ENCODE measurements around the gene CEP43. TPM values are rescaled to one million over a fixed set of nuclear protein-coding genes. Genes with fewer than 3 reads are reported as not detected.

The CEP43 gene
- polyA plus RNA-seq, 1 donor from 2014 or later = 78.2 TPM

DNA sequence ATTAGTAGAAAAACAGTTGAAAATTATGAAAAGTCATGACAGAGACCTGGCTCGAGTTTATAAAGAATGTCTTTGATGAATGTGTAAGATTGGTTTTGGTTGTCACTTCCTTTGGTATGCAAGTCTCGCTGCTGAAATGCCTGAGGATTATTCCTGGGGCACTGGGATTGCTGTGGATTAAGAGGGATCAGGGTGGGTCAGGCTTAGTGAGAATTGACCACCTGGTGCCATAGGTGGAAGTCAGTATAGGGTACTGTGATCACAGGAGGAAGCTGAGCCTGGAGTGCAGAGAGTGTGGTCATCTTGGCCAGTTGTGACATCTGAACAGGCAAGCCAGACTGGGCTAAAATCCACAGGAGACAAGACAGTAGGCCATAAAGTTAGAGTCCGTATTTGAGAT lies 34.9 kb downstream of the CEP43 start:
- no peaks in the 10 kb centered on the region for H3K9me2 ChIP-seq (ENCODE audit: insufficient read depth, low read length)
- H3K79me2 ChIP-seq (replicated peaks; ENCODE audit: insufficient read depth, low read length) = no peaks in the 10 kb centered on the region
- TF ChIP-seq, protein P1, sequence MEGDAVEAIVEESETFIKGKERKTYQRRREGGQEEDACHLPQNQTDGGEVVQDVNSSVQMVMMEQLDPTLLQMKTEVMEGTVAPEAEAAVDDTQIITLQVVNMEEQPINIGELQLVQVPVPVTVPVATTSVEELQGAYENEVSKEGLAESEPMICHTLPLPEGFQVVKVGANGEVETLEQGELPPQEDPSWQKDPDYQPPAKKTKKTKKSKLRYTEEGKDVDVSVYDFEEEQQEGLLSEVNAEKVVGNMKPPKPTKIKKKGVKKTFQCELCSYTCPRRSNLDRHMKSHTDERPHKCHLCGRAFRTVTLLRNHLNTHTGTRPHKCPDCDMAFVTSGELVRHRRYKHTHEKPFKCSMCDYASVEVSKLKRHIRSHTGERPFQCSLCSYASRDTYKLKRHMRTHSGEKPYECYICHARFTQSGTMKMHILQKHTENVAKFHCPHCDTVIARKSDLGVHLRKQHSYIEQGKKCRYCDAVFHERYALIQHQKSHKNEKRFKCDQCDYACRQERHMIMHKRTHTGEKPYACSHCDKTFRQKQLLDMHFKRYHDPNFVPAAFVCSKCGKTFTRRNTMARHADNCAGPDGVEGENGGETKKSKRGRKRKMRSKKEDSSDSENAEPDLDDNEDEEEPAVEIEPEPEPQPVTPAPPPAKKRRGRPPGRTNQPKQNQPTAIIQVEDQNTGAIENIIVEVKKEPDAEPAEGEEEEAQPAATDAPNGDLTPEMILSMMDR (IDR thresholded peaks at IDR 0.05; ENCODE audit: poor library complexity, severe bottlenecking) = no peak
- TF ChIP-seq POLR2AphosphoS5 (IDR thresholded peaks at IDR 0.05) = no peak
- TF ChIP-seq MXI1 (conservative IDR thresholded peaks at IDR 0.05; ENCODE audit: poor library complexity, severe bottlenecking) = no peak
- TF ChIP-seq SMC3 (conservative IDR thresholded peaks at IDR 0.05; ENCODE audit: poor library complexity) = no peak
- TF ChIP-seq EZH2 (IDR thresholded peaks at IDR 0.05; ENCODE audit: borderline replicate concordance, insufficient read depth, low read length, poor library complexity, severe bottlenecking) = no peak
- no peak for TF ChIP-seq EP300 (conservative IDR thresholded peaks at IDR 0.05; ENCODE audit: poor library complexity, severe bottlenecking)
- no peak for TF ChIP-seq RAD21 (conservative IDR thresholded peaks at IDR 0.05)
- no peak for TF ChIP-seq TAF1 (IDR thresholded peaks at IDR 0.05; ENCODE audit: low read depth)
- TF ChIP-seq, protein P2, sequence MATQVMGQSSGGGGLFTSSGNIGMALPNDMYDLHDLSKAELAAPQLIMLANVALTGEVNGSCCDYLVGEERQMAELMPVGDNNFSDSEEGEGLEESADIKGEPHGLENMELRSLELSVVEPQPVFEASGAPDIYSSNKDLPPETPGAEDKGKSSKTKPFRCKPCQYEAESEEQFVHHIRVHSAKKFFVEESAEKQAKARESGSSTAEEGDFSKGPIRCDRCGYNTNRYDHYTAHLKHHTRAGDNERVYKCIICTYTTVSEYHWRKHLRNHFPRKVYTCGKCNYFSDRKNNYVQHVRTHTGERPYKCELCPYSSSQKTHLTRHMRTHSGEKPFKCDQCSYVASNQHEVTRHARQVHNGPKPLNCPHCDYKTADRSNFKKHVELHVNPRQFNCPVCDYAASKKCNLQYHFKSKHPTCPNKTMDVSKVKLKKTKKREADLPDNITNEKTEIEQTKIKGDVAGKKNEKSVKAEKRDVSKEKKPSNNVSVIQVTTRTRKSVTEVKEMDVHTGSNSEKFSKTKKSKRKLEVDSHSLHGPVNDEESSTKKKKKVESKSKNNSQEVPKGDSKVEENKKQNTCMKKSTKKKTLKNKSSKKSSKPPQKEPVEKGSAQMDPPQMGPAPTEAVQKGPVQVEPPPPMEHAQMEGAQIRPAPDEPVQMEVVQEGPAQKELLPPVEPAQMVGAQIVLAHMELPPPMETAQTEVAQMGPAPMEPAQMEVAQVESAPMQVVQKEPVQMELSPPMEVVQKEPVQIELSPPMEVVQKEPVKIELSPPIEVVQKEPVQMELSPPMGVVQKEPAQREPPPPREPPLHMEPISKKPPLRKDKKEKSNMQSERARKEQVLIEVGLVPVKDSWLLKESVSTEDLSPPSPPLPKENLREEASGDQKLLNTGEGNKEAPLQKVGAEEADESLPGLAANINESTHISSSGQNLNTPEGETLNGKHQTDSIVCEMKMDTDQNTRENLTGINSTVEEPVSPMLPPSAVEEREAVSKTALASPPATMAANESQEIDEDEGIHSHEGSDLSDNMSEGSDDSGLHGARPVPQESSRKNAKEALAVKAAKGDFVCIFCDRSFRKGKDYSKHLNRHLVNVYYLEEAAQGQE (IDR thresholded peaks at IDR 0.05; ENCODE audit: borderline replicate concordance) = no peak
- H3K9ac ChIP-seq (ENCODE audit: low read length) = no peak overlapping the region
- no peak overlapping the region for H2AFZ ChIP-seq (ENCODE audit: low read depth, low read length)
- no peak overlapping the region for H3K27ac ChIP-seq (ENCODE audit: low read length)
- H3K9me3 ChIP-seq (ENCODE audit: low read length) = no peaks in the 10 kb centered on the region
- H3K27me3 ChIP-seq (ENCODE audit: insufficient read depth, low read depth, low read length) = no peaks in the 10 kb centered on the region
- no peak overlapping the region for H3K4me3 ChIP-seq (ENCODE audit: low read length)
- H3K4me2 ChIP-seq (ENCODE audit: low read length) = no peak overlapping the region
- H3F3A ChIP-seq (ENCODE audit: insufficient read depth, low read length, poor library complexity, severe bottlenecking) = no peaks in the 10 kb centered on the region
- H4K20me1 ChIP-seq (ENCODE audit: insufficient read depth) = no peaks in the 10 kb centered on the region
- H3K36me3 ChIP-seq (ENCODE audit: insufficient read depth, low read length) = peaks cover 26% of the 10 kb centered on the region

DNA sequence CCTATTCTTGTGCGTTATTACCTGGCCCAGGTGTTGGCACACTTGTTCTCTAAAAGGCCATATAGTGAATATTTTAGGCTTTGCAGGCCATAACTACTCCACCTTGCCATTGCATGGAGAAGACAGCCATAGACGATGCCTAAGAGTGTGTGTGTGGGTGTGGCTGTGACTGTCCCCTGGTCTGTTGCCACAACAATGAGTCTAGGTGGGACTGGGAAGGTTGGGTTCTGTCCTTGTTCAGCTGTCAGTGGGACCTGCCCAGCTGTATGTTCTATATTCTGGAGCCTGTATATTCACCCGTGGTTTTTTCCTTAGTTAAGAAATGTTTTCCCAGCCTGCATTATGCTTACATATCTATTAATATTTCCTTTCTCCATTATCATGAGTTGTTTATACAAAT lies 38.6 kb downstream of the CEP43 start:
- H3K36me3 ChIP-seq (ENCODE audit: insufficient read depth, low read length) = peaks cover 23% of the 10 kb centered on the region
- no peaks in the 10 kb centered on the region for H3F3A ChIP-seq (ENCODE audit: insufficient read depth, low read length, poor library complexity, severe bottlenecking)
- TF ChIP-seq, protein P2 (IDR thresholded peaks at IDR 0.05; ENCODE audit: borderline replicate concordance) = no peak
- no peak for TF ChIP-seq MXI1 (conservative IDR thresholded peaks at IDR 0.05; ENCODE audit: poor library complexity, severe bottlenecking)
- no peak for TF ChIP-seq EP300 (conservative IDR thresholded peaks at IDR 0.05; ENCODE audit: poor library complexity, severe bottlenecking)
- no peak overlapping the region for H3K27ac ChIP-seq (ENCODE audit: low read length)
- H3K9me3 ChIP-seq (ENCODE audit: low read length) = no peaks in the 10 kb centered on the region
- no peaks in the 10 kb centered on the region for H3K9me2 ChIP-seq (ENCODE audit: insufficient read depth, low read length)
- H3K4me3 ChIP-seq (ENCODE audit: low read length) = no peak overlapping the region
- no peak overlapping the region for H3K9ac ChIP-seq (ENCODE audit: low read length)
- H3K27me3 ChIP-seq (ENCODE audit: insufficient read depth, low read depth, low read length) = no peaks in the 10 kb centered on the region
- no peaks in the 10 kb centered on the region for H3K79me2 ChIP-seq (replicated peaks; ENCODE audit: insufficient read depth, low read length)
- H3K4me2 ChIP-seq (ENCODE audit: low read length) = no peak overlapping the region
- H4K20me1 ChIP-seq (ENCODE audit: insufficient read depth) = no peaks in the 10 kb centered on the region
- no peak overlapping the region for H2AFZ ChIP-seq (ENCODE audit: low read depth, low read length)

All from neural cell (in vitro differentiated cells).